Stimulated activated CD8-positive, alpha-beta memory T cell treated with anti-CD3 and anti-CD28 coated beads, Interleukin-12 subunit alpha, Interleukin-12 subunit beta, amount 100 ng/mL, for 4 hours (primary cell): ENCODE results near the gene RRP8.

ENCODE experiments used
- DNase-seq: peaks from one replicate; pipeline ENCODE4 v3.0.0-alpha.2; 2020; ENCODE audit warnings: low read depth

Gene RRP8

DNA sequence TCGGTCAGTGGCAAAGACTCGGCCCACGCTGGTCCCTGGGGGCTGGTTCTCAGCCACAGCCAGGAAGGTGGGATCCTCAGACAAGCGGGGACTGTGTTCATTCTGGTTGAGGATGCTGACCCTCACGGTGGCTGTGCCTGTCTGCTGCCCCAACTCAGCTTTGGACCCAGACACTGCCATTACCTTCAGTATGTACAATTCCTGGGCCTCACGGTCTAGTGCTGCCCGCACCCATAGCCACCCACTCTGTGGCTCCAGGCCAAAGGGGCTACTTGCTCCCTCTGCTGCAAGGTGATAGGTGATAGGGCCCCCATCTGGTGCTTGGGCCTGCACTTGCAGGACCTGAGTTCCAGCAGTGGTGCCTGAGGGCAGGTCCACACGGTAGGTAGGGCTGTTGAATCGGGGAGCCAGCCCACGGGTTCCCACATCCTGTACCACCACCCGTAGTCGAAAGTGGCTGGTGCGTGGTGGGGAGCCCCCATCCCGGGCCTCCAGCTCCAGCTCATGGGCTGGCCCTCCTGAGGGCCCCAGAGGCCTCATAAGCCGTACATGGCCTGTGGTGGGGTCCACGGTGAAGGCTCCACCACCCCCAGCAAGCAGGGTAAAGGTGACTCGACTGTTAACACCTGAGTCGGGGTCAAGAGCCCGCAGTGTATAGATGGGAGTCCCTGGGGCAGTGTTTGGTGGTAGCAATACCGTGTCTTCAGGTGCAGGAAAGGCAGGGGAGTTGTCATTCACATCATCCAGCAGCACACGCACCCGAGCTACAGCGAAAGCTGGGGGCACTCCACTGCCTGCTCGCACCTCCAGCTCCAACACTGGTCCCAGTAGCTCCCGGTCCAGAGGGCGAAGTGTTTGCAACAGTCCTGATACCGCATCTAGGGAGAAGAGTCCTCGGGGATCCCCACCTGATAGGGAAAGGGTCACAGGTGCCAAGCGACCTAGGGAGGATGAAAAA lies 29.0 kb upstream of the RRP8 start:
- no peak for DNase-seq

DNA sequence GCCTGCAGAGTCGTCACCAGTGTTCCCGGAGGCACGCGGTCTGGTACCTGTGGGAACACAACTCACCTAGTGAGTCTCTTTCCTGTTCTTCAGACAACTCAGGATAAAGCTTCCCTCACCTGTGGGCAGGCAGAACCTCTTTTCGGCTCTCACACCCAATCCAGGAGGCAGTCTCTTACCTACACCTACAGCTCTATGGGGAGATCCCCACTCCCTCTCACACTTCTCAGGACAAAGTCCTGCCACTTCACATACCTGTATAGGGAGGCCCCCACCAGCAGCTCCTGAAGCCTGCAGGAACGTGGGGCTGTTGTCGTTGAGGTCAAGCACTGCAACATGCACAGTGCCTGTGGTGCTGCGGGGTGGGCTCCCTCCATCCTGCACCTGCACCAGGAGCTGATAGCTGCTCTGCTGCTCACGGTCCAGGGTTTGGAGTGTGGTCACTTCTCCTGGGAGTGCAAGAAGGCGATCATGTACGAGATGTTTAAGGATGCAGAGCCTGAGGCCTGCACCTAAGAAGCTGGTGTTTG lies 28.0 kb upstream of the RRP8 start:
- DNase-seq = no peak

DNA sequence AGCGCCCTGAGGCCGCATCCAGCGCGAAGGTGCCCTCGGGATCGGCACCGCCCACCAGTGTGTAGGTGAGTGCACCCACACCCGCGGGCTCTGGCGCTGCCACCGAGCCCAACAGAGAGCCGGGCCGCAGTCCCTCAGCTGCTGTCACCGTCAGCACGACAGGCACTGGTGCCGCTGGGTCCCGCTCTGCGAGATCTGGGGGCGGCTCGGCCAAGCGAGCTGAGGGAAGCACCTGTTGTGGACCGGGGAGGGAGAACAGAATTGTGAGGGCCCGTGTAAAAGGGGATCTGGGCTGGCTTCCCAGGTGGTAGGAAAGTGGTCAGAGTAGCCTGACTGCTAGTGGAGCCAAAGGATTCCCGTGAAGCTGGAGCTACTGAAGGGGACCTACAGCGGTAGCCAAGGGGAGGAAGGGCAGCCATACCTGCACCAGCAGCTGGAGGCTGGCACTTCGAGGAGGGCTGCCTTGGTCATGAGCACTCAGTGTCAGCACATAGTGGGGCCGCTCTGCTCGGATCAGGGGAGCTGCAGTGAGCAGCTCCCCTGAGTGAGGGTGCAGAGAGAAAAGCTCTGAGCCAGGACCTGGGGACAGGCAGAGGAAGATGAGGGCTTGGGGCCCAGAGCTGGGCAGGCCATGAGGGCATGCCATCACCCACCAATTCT lies 27.3 kb upstream of the RRP8 start:
- no peak for DNase-seq

DNA sequence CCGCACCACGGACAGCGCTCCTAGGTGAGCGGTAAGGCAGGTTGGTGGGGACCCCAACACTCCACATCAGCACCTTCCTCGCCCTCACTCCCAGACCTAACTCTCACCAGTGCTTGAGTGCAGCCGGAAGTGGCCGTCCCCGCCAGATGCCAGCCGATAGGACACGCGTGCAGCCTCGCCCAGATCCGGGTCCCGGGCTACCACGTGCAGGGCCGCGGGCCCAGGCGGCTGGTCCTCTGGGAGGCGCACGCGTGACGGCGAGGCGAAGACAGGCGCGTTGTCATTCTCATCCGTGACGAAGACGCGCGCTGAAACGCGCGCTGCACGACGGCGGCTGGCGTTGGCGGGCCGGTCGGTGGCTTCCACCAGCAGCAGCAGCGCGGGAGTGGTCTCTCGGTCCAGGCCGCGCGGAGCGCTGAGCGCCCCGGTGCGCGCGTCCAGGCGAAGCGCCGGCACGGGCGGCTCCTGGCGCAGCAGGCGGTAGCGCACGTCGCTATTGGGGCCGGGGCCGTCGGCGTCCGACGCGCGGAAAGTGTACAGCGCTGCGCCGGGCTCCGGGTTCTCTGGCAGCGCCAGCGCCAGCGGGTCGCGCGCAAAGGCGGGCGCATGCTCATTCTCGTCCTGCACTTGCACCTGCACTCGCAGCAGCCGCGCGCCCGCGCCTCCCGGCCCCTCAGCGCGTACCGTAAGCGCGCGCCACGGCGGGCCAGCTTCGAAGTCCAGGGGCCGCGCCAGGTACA lies 26.6 kb upstream of the RRP8 start:
- no peak for DNase-seq

DNA sequence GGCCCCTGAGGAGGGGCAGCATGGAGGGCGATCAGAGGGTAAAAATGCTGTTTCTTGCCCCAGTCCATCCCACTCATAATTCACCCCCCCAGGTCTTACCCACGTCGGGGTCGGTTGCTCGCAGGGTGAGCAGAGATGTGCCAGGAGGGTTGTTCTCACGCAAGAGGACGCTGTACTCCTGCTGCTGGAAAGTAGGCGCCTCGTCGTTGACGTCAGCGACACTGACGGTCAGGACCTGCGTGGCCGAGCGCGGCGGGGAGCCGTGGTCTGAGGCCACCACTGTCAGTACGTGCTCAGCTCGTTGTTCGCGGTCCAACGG lies 26.1 kb upstream of the RRP8 start:
- no peak for DNase-seq

GRCh38 chr11:6628526-6628925 lies 25.1 kb upstream of the RRP8 start:
- no peak for DNase-seq

- DNase-seq = no peak
Observed at GRCh38 chr11:6627762-6628241, 24.4 kb upstream of the RRP8 start.

DNA sequence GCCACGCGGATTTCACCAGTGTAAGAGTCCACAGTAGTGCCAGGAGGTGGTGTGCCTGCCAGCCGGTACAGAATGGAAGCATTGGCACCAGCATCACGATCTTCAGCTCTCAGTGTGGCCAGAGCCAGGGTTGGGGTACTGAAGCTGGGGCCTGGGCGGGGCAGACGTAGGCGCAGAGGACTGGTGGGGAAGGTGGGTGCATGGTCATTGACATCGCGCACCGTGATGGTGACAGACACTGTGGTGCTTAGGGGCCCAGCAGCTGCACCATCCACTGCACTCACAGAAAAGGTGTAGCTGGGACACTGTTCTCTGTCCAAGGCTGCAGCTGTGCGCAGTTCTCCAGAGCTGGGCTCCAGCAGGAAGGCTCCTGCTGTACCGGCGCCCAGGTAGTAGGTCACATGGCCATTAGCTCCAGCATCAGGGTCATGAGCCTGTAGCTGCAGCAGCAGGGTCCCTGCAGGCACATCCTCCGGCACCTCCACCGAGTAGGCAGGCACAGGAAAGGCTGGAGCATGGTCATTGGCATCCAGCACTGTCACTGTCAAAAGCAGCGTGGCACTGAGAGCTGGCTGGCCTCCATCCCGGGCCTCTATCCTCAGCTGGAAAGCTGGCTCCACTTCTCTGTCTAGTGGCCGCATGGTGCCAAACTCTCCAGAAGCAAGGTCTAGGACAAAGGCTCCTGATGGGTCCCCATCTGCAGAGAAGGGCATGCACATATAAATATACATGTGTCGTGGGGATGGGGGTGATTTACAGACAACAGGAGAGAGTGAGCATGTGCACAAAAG lies 23.8 kb upstream of the RRP8 start:
- DNase-seq = no peak

DNA sequence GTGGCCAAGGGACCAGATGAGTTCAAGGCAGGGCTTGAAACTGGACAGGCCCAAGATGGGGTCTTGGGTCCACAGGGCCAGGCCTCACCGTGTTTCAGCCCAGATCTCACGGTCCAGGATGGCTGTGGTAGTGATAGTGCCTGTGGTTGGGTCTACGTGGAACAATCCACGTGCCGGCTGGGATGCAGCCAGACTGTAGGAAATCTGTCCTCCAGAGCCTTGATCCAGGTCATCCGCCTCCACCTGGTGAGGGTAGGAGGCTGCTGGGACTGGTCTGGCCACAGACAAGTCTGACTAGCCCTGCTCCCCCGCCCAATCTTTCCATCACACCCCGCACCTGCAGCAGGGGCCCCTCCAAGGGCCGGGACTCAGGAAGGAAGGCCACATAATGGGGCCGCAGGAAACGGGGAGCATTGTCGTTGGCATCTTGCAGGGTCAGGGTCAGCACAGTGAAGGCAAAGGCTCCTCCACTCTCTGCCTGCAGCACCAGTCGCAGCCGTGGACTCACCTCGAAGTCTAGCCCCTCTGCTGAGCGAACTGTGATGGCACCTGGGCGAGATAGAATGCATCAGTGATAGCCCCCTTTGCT lies 22.5 kb upstream of the RRP8 start:
- no peak for DNase-seq

DNA sequence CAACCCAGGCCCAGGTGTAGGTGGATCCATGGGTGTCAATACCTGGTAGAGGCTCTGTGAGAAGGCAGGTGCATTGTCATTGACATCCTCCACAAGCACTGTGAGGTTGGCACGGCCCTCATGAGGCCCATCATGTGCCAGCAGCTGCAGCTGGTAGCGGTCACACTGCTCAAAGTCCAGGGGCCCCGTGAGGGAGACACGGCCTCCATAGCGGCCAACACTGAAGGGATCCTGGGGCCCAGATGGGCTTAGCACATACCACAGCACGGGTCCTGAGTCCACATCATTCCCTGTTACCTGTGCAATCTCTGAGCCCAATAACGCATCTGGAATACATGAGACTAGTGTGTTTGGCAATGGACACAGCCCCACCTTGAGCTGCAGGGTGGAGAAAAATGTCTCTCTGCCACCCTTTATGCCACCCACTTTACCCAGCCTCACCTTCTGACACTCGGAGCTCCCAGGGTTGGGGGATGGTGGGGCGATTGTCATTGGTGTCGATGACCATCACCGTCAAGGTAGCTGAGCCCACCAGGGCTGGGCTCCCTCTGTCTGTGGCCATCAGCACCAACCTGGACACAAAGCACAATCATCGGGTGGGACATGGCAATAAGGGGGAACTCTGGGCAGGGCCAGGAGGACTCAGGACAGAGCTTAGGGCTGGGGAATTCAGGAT lies 21.9 kb upstream of the RRP8 start:
- no peak for DNase-seq

GRCh38 chr11:6623391-6624363 lies 20.3 kb upstream of the RRP8 start:
- no peak for DNase-seq

DNA sequence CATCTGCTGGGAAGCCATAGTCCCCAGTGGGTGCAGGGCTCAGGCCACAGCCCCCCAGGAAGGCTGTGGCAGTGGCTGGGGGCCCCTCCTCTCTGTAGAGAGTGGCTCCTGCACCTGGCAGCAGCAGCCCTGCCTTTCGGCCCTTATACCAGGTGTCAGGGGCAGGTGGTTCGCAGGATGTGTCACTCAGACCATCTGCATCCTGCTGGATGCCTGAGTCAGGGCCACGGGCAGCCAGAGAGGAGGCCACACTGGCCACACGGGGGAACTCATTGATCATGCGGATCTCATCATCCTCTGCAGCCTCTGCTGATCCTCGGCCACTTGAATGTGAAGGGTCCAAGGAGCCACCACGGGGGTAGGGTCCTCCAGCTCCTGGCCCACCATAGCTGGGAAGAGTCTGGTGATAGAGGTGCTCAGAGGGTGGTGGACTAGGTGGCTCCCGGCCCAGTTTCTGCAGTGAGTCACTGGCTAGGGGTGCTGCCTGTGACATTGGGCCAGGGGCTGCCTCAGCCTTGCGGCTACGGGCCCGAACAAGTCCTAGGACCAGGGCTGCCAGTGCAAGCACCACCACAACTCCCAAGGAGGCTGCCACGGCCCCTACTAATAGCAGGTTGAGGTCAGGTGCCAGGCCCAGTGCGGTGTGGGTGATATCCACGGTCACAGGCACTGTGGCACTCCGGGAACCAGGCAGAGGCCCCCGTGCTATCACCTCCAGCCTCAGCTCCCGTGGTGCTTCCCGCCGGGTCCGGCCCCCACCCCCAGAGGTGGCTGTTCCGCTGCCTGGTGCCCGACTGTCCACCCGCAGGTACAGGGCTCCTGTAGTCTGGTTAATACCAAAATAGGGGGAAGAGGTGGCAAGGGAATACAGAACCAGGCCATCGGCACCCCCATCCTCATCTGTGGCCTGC lies 19.1 kb upstream of the RRP8 start:
- DNase-seq = no peak

GRCh38 chr11:6621711-6622211 lies 18.3 kb upstream of the RRP8 start:
- no peak for DNase-seq

GRCh38 chr11:6620636-6621035 lies 17.2 kb upstream of the RRP8 start:
- no peak for DNase-seq

DNA sequence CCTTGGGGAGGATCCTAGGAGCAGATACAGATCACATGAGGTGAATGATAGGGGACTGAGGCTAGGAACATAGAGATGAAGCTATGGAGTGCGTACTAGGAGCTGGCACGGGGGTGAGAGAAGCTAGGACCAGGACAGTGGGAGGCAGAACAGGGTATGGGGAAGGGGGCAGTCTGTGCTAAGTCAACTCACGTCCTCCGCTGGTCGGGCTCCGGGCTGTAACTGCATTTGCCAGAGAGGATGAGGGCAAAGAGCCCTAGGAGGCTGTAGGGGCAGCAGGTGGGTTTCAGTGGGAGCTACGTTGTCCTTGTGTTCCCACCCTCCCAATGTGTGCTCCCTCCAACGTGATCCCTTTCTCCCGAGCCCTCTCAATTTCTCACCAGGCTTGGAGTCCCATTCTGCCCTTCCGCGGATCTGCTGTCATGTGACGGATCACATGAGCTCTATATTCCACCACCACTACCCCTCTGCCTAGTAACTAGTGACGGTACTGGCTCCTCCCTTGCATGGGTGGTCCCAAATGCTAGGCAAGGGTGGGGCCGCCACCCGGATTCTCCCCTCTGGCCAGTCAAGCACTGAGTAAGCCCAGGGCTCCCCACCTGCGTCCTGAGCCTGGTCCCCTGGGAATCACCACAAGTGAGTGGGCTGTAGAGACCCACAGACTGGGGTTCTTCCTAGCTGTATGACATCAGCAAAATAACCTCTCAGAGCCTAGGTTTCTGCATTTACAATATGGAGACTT lies 15.8 kb upstream of the RRP8 start, which contains the start of gene TPP1:
Gene TPP1 (minus strand): TSS at position 419 of the 742 bp plus-strand sequence. CDS start 22 bp downstream, at position 397.
- peak; percentile 80 for DNase-seq

- peak; percentile 56 for DNase-seq
Observed at GRCh38 chr11:6618117-6619003, 14.9 kb upstream of the RRP8 start.
